Loucy (cell line): ENCODE measurements around the gene CSF1R.

ENCODE experiments used
- CTCF ChIP-seq: fragments of 200-600 bp; sonication (generic); conservative IDR thresholded peaks from 2 replicates; pipeline ENCODE4 v1.5.1; 2014; ENCODE audit warnings: mild to moderate bottlenecking, antibody characterized with exemption, low read length
- EZH2phosphoT487 ChIP-seq: fragments of 200-600 bp; IDR thresholded peaks from 2 replicates; pipeline ENCODE4 v1.6.1; 2018; ENCODE audit warnings: antibody characterized with exemption, mild to moderate bottlenecking, moderate library complexity, borderline replicate concordance

GRCh38 chr5:150044712-150045111, 41.6 kb downstream of the CSF1R start:
- TF ChIP-seq CTCF (no peak), EZH2phosphoT487 (no peak)
